Subcutaneous abdominal adipose tissue (tissue), 5 donors: ENCODE results near the gene STX4.

Experiments
- H3K27ac ChIP-seq: one replicate; pipeline ENCODE4 v1.7.0; 2013; ENCODE audit warnings: low read depth, mild to moderate bottlenecking, inconsistent platforms, low read length, moderate library complexity
- H3K27me3 ChIP-seq, 5 donors: one replicate each; pipeline ENCODE4 v1.7.0; 2013; ENCODE audit warnings: low read length in 5 of 5, inconsistent platforms in 1 of 5; ENCODE audit not compliant: control insufficient read depth in 5 of 5, insufficient read depth in 4 of 5
- H3K36me3 ChIP-seq, 5 donors: one replicate each; pipeline ENCODE4 v1.7.0; 2013; ENCODE audit warnings: low read length in 5 of 5; ENCODE audit not compliant: control insufficient read depth in 5 of 5, insufficient read depth in 5 of 5
- H3K4me1 ChIP-seq, 5 donors: one replicate each; pipeline ENCODE4 v1.7.0; 2013; ENCODE audit warnings: low read length in 5 of 5, mild to moderate bottlenecking in 3 of 5, moderate library complexity in 1 of 5; ENCODE audit not compliant: control insufficient read depth in 5 of 5, insufficient read depth in 5 of 5
- H3K4me3 ChIP-seq, 5 donors: one replicate each; pipeline ENCODE4 v1.7.0; 2013; ENCODE audit warnings: low read length in 5 of 5, low read depth in 1 of 5
- H3K9ac ChIP-seq, 5 donors: one replicate each; pipeline ENCODE4 v1.7.0; 2013; ENCODE audit warnings: low read length in 5 of 5, mild to moderate bottlenecking in 4 of 5, moderate library complexity in 3 of 5
- H3K9me3 ChIP-seq, 5 donors: one replicate each; pipeline ENCODE4 v1.7.0; 2013; ENCODE audit warnings: low read length in 5 of 5; ENCODE audit not compliant: control insufficient read depth in 5 of 5
- donor health status: healthy.
- donor health status: healthy.
- donor health status: healthy.
- donor health status: healthy.
- donor health status: healthy.

The STX4 gene

GRCh38 chr16:30990105-30990504 lies 43.3 kb upstream of the STX4 start:
- no peak overlapping the region for H3K9ac ChIP-seq
- no peak overlapping the region for H3K4me3 ChIP-seq
- H3K9me3 ChIP-seq = no peaks in the 10 kb centered on the region
- H3K27me3 ChIP-seq = no peaks in the 10 kb centered on the region
- peaks cover 3 to 22% (median 14%) of the 10 kb centered on the region in 5 donors for H3K4me1 ChIP-seq
- no peak overlapping the region for H3K27ac ChIP-seq
- H3K36me3 ChIP-seq = peaks cover 0 to 20% (median 10%) of the 10 kb centered on the region in 5 donors

DNA sequence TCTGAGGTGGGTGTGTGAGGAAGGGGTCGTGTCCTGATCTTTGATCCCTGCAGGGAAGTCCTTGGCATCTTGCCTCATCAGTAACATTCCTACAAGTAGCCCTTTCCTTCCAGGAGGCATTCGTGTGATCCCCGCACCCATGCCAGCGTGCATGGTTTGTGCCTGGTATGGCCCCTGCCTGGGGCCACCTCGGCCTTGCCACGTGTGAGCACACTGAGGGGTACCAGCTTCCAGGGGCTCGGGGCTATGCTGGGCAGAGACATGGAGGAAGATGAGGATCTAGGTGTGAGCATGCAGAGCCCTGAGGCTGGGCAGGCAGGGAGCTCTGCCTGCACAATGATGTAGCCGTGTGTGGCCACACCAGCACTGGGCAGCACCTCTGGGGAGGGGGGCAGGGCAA lies 42.3 kb upstream of the STX4 start:
- no peak overlapping the region for H3K4me3 ChIP-seq
- no peaks in the 10 kb centered on the region for H3K9me3 ChIP-seq
- peaks cover 0 to 20% (median 10%) of the 10 kb centered on the region in 5 donors for H3K36me3 ChIP-seq
- H3K27ac ChIP-seq = no peak overlapping the region
- no peaks in the 10 kb centered on the region for H3K27me3 ChIP-seq
- no peak overlapping the region for H3K9ac ChIP-seq
- peaks cover 1 to 13% (median 5%) of the 10 kb centered on the region in 5 donors for H3K4me1 ChIP-seq

- no peak overlapping the region for H3K27ac ChIP-seq
- peaks cover 0 to 12% (median 8%) of the 10 kb centered on the region in 5 donors for H3K36me3 ChIP-seq
- no peak overlapping the region for H3K4me3 ChIP-seq
- H3K27me3 ChIP-seq = no peaks in the 10 kb centered on the region
- no peaks in the 10 kb centered on the region for H3K9me3 ChIP-seq
- peaks cover 0 to 12% (median 11%) of the 10 kb centered on the region in 5 donors for H3K4me1 ChIP-seq
- no peak overlapping the region for H3K9ac ChIP-seq
These were observed 41.0 kb upstream of the STX4 start for GRCh38 chr16:30992276-30992780.

DNA sequence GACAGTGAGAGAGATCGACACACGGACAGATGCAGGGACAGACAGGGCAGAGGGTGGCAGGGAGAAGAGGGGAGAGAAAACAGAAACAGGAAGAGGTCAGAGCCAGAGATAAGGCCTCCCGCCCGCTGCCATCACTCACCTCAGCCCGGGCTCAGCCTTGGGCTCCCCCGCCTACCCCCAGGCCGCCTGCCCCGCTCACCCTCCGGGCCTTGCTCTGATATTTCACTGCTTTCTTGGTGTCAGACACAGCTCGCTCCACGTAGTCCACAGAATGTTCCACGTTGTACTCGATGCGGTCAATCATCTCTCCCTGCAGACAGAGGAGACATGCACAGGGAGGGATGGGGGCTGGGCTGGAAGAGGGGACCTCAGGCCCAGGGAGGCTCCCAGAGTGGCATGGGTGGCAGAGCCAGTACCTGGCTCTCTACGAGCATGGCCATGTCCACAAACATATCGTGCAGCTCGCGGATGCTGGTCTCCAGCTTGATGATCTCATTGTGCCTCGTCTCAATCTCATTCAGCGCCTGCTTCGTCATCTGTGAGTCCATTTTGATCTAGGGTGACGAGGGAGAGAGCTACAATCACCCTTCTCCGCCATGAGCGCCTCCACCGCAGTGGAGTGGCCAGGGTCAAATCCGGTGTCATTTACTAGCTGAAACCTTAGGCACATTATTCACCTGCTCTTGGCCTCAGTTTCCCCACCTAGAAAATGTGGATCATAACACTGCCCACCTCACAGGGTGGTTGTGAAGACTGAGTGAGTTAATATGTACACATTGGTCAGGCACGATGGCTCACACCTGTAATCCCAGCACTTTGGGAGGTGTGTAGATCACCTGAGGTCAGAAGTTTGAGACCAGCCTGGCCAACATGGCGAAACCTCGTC lies 40.2 kb upstream of the STX4 start:
- Histone ChIP-seq H3K27ac (no peak overlapping the region), H3K36me3 (peaks cover 0 to 4% (median 2%) of the 10 kb centered on the region in 5 donors), H3K4me1 (peaks cover 3 to 20% (median 19%) of the 10 kb centered on the region in 5 donors), H3K4me3 (no peak overlapping the region), H3K27me3 (no peaks in the 10 kb centered on the region), H3K9ac (no peak overlapping the region), H3K9me3 (no peaks in the 10 kb centered on the region)

DNA sequence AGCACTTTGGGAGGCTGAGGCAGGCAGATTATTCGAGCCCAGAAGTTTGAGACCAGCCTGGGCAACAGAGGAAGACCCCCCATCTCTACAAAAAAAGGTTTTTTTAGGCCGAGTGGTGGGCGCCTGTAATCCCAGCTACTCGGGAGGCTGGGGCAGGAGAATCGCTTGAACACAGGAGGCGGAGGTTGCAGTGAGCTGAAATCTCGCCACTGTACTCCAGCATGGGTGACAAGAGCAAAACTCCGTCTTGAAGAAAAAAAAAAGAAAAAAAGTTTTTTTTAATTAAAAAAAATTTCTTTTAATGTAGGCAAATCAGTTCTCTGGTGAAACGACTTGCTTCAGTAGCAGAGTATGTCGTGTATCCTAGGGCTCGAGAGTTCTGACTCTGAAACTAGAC lies 37.4 kb upstream of the STX4 start:
- Histone ChIP-seq H3K4me3 (peak overlapping the region in 2 of 5 donors; percentile 68 to 81), H3K36me3 (no peaks in the 10 kb centered on the region), H3K27me3 (no peaks in the 10 kb centered on the region), H3K9me3 (no peaks in the 10 kb centered on the region), H3K27ac (no peak overlapping the region), H3K9ac (peak overlapping the region in 1 of 5 donors; percentile 6), H3K4me1 (peaks cover 8 to 40% (median 34%) of the 10 kb centered on the region in 5 donors)

- peaks cover 8 to 41% (median 34%) of the 10 kb centered on the region in 5 donors for H3K4me1 ChIP-seq
- no peaks in the 10 kb centered on the region for H3K27me3 ChIP-seq
- peak overlapping the region; percentile 62 for H3K27ac ChIP-seq
- peak overlapping the region in 4 of 5 donors; percentile 6 to 76 (median 69) for H3K9ac ChIP-seq
- no peaks in the 10 kb centered on the region for H3K9me3 ChIP-seq
- H3K36me3 ChIP-seq = no peaks in the 10 kb centered on the region
- H3K4me3 ChIP-seq = peak overlapping the region; percentile 68 to 96 (median 83)
These were observed 36.9 kb upstream of the STX4 start for GRCh38 chr16:30996324-30996984.

- no peaks in the 10 kb centered on the region for H3K9me3 ChIP-seq
- peaks cover 8 to 48% (median 34%) of the 10 kb centered on the region in 5 donors for H3K4me1 ChIP-seq
- H3K4me3 ChIP-seq = peak overlapping the region; percentile 68 to 96 (median 83)
- peak overlapping the region; percentile 88 for H3K27ac ChIP-seq
- peak overlapping the region in 4 of 5 donors; percentile 41 to 80 (median 69) for H3K9ac ChIP-seq
- no peaks in the 10 kb centered on the region for H3K27me3 ChIP-seq
- no peaks in the 10 kb centered on the region for H3K36me3 ChIP-seq
These were observed 36.2 kb upstream of the STX4 start for GRCh38 chr16:30996985-30997724.

DNA sequence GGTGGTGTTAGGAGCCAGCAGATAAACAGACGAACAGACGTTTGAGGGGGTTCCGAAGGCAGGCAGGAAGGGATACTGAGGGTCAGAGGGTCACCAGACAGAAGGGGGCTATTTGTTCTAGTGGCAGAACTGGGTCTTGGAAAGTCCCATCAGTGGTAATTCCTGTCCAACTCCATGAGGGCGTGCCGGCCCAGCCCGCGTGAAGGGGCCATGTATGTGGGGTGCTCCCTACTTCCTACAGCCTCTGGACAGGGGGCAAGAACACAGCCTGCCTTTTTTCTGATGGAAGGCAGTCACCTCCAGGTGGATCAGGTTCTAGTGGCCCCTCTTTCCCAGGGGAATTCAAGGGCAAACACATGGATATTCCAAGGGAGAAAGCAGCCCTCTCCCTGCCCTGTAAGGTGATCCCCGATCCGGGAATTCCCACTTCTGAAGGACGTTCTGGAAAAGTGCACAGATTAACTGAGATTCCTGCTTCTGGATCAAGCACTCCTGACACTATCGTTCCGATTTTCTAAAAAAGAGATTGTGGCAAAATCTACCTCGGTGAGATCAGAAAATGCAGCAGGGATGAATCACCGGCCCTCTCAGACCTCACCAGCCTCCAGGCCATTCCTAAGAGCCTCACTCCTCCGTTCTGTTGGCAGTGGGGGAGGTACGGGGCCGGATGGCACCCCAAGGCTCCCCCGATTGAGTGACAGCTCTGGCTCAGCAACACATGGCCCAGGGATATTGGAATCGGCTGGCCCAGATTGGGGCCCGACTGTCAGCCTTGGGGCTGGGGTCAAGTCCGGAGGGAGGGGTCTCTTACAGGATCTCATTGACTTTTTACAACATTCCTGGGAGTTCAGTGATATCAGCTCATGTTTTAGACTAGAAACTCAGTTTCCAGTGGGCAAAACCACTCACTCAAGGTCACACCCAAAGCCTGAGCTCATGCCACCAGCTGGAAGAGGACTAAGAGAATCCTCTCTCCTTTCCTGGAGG lies 35.3 kb upstream of the STX4 start:
- Histone ChIP-seq H3K4me1 (peaks cover 8 to 55% (median 36%) of the 10 kb centered on the region in 5 donors), H3K9ac (peak overlapping the region in 4 of 5 donors; percentile 41 to 80 (median 68)), H3K27ac (peak overlapping the region; percentile 88), H3K9me3 (no peaks in the 10 kb centered on the region), H3K4me3 (peak overlapping the region in 4 of 5 donors; percentile 43 to 85 (median 68)), H3K36me3 (no peaks in the 10 kb centered on the region), H3K27me3 (peaks cover 0 to 3% (median 0%) of the 10 kb centered on the region in 5 donors)
